Lower leg skin (tissue), 3 donors: ENCODE data around the gene WBP2.

Experiments
- POLR2A ChIP-seq, 2 donors: fragments of 450-650 bp; IDR thresholded peaks; one replicate each; pipeline ENCODE4 v1.6.1; 2016 to 2017; ENCODE audit warnings: antibody characterized with exemption in 2 of 2, mild to moderate bottlenecking in 1 of 2, moderate library complexity in 1 of 2
- TF ChIP-seq, protein P1 (sequence below), 3 donors: fragments of 450-650 bp; IDR thresholded peaks; one replicate each; pipeline ENCODE4 v1.5.1; 2016; ENCODE audit warnings: antibody characterized with exemption in 3 of 3, mild to moderate bottlenecking in 3 of 3, moderate library complexity in 2 of 3

DNA sequence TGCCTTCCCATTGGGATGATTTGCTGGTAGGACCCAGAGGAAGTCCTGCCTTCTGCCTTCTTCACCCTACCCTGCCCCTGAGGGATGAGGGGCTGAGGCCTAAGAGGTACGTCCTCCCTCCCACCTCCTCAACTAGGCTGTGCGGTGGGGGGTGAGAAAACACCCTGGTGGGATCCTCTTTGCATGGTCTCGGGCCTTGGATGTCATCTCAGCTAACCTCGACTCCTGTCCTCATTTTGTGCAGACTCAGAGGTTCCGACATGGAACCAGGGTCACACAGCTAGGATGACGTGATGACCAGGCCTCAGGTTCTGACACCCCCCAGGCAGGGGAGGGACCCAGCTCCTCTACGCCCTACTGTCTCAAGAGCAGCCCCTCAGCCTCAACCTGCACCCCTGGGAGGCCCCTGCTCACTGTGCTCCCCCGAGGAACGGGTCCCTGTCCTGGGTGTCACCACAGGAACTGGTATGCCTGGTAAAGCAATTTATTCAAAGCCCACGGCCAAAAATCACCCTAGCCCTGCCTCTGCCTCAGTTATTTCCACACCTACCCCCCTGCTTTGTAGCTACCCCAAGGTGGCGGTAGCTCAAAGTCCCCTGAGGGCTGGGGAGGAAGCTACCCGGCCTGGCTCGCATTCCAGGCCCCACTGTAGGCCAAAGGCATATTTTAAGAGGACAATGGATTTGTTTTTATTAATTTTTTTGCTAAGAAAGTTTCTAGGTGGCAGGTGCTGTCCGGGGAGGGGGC, 28.4 kb downstream of the WBP2 start:
- TF ChIP-seq, protein P1, sequence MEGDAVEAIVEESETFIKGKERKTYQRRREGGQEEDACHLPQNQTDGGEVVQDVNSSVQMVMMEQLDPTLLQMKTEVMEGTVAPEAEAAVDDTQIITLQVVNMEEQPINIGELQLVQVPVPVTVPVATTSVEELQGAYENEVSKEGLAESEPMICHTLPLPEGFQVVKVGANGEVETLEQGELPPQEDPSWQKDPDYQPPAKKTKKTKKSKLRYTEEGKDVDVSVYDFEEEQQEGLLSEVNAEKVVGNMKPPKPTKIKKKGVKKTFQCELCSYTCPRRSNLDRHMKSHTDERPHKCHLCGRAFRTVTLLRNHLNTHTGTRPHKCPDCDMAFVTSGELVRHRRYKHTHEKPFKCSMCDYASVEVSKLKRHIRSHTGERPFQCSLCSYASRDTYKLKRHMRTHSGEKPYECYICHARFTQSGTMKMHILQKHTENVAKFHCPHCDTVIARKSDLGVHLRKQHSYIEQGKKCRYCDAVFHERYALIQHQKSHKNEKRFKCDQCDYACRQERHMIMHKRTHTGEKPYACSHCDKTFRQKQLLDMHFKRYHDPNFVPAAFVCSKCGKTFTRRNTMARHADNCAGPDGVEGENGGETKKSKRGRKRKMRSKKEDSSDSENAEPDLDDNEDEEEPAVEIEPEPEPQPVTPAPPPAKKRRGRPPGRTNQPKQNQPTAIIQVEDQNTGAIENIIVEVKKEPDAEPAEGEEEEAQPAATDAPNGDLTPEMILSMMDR (IDR thresholded peaks at IDR 0.05) = no peak
- TF ChIP-seq POLR2A (IDR thresholded peaks at IDR 0.05) = no peak
